Measurements from ENCODE around the gene THTPA.
A peak's percentile ranks its signal among the peaks of the same experiment; 100 is the strongest.
"Not testable (repeated sequence)": the region's sequence is repeated elsewhere in the genome, so short reads cannot be mapped to it uniquely, and the experiment has no call there.

THTPA gene

DNA sequence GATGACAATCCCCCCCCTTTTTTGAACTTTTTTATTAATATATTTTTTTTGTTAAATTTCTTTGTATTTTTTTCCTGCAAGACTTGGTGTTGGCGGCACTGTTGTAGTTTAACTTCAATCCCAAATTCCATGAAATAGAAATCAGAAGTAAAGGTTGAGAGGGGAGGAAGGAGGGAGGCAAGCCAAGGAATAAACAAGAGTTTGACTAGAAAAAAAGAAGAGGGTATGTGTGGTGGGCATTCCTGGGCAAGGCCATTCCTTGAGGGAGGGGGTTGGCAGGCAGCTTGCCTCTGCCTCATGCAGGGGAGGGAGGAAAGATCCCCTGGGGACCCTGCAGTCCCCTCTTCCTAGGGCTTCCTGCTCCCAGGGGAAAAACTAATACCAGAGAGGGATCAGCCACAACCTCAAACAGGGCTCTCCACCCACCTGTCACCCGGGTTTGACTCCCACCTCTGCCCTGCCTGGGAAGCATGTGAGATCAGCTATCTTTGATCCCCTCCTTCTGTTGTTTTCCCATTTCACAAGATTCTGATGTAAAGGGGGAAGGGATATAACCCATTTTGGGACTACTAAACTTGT, 12.0 kb downstream of the THTPA start:
- DNase-seq = no peak

DNA sequence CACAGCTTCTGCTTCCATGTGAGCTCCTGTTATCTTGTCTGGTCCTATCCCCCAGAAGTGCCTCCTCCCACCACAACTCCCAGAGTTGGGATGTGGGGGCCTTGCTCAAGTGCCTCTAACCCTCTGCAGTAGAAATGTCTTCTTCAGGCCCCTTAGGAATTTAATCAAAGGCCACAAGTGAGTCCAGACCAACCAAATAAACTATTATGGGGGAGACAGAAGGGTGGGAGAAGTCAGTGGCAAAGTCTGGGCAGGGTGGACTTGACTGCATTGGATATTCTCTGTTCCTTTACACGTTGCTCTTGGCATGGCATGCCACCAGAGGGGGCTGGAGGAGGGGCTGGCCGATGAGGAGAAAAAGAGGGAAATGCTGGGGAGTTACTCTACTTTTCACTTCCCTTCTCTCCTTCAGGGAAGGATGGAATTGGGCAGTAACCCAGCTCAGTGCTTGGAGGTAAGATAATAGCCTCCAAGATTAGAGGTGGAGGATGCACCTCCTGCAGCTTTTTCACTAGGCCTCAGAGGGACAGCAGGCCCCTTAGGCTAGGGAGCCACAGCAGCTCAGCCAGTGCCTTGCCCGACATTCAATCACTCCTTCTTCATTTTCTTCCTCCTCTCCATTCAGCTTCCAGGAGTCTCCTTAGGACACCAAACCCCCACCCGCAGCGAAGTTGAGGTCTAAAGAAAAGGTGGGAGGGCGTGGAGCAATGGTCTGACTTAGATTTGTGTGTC, 12.7 kb downstream of the THTPA start:
- DNase-seq = peak; percentile 73 to 74

DNA sequence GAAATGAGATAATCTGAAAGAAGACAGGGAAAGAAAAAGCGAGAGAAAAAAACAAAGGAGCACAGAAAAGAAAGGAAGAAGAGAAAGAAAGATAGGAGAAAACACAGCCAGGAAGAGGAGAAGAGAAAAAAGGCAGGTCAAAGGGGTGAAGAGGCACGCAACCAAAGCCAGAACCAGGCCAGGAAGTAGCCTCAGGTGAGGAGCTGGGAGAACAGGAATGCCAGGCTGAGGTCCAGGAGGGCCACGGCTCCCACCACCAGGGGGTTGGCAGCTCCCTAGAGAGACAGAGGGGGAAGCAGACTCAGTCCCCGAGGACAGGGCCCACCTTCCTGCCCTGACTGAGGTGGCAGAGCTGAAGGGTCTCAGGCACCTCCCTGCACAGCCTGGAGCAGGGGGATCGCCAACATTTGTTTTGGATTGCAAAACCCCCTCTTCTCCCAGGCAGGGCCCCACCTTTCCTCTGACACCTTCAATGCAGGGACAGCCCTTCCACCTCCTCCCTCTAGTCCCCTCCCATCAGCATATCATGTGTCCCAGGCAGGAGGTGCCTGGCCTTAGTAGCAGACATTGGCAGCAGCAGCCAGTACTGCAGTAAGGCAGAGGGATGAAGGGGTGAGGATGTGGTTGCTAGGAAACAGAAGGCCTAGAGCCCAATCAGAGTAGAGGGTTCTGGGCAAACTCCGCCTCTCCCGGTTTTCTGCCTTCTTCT, 13.5 kb downstream of the THTPA start:
- peak in 1 of 2 experiments; percentile 11 for DNase-seq

DNA sequence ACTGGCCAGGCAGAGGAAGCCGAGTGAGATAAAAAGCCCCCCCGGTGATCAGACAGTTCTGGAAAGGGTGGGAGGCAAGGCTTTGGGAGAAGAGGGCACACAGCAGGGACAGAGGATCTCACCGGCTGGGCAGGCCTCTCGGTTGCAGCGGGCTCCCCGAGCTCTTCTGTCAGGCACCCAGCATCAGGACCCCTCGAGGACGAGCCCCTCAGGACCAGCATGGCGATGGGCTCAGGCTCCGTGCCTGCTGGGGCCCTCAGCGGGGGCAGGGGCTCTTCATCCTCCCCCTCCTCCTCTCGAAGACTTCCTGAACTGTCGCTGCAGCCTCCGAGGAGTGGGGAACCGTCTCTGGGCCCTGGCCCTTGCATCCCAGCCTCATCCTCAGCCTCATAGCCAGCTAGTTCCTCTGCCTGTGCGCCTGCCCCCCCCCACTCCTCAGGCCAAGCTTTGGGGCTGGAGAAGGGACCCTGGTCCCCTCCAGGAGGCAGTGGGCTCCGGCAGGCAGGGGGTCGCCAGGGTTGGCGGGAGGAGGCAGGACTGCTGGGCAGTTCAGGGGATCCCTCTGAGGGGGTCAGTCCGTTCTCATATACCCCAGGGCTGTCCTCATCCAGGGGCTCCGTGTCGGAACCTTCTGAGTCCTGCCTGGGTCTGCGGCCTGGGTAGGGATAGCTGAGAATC, 14.9 kb downstream of the THTPA start:
- DNase-seq = no peak

DNA sequence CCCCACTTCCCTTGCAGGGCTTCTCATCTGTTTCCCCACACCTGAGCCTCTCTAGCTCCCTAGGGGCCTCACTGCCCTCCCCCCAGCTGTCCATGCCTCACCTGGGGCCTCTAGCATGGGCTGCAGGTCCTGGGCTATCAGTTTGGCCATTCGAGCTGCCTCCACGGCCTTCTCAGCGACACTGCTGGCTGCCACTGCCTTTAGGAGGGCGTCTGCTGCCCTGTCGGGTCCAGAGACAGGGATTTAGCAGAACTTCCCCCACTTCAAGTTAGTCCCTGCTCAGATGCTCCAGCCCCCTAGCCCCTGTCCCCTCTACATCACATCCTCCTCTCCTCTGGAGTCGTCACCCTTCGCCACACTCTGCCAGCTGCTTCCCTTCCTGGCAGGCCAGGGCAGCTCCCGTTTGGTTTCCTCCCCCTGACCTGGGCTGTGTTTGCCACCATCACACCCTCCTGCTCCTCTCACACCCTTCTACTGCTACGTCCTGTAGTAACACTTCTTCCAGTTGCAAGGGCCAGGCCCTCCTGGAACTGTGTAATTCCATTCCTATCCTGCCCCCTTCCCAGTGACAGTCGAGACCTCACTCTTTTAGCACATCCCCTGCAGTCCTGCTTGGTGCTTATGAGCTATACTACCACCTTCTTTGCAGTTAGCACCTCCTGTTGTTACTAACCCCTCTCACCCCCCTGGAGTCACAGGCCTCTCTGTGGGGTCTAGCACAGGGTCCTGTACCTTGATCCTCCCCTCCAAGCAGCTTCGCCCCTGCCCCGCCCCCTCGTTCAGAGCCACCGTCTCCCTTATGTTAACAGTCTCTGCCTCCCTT, 15.8 kb downstream of the THTPA start:
- peak in 1 of 2 experiments; percentile 19 for DNase-seq

DNA sequence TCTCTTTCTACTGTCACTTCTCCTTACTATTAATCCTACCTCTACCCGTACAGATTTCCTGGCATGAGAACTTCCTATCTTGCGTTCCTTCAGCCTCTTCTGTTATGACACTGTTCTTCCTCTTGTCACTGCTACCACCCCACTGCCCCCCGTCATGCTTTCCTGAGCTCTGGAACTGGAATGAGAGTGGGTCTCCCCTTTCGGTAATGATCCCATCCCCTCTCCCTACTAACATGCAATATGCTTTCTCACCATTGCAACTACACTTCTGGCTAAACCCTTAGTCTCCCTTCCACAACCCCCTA, 16.4 kb downstream of the THTPA start:
- DNase-seq = peak in 1 of 2 experiments; percentile 5

DNA sequence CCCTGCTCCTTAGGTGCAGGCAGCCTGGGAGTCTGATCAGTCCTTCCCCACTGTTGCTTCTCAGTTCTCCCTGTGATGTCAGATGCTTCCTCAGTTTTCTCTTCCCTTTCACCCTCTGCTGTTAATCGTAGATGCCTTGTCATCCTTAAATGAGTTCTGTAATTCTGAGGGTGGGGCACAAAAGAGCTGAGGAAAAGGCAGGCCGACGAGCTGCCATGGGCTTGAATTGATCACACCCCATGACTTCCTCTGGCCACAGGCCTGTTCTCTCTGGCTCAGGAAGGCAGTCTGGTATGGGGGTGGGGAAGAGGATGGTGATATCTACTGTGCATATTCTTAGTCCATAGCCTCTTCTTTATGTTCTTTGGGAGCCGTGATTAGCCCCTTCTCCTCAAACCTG, 16.8 kb downstream of the THTPA start:
- peak in 1 of 2 experiments; percentile 15 for DNase-seq

DNA sequence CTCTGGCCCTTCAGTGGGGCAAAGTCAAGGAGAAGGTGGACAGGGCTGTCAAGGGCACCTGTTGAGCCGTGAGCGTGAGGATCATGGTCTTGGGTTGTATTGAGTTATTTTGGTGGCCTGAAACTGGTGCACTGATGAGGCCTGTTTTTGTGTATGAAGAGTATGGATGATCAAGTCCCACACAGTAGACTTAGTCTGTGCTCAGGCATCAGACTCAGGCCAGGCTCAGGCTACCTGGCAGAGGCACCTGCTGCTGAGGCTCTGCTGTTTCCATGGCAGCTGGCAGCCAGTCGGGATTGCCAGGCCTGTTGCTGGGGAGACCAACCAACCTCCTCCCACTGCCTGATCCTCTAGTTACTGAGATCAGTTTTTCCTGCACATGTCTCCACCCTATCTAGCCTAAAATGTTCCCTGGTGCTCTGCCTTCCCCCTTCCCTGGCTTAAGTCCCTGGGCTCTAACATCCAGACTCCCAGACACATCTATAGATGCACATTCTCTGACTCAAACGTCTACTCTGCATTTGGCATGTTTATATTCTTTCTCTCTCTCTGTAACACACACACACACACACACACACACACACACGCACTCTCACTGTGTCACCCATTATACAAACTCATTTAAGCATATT, 17.4 kb downstream of the THTPA start:
- no peak for DNase-seq

DNA sequence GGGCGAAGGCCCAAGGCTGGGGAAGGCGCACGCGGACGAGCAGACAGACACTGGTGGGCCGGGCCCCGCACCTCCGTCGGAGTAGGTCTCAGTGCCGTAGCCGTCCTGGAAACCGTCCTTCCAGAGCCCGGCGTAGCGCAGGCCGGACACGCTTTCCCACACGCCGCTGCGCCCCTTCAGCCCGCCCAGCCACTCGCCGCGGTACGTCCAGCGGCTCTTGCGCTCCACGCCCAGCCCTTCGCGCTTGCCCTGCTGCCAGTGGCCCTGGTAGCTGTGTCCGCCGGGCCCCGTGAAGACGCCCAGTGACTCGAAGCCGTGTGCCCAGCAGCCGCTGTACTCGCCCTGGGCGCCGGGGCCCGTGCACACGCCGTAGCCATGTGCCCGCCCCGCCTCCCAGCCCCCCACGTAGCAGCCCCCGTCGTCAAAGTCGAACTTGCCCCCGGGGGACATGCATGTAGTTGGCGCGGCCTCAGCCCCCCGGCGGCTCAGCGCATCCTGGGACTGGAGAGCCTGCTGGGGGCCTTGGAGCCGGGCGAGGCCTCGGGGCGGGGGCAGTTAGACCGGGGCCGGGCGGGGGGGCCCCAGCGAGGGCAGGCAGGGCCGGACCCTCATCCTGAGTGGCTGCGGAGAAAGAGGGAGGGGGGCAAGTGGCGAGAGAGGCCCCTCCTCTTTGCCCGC, 21.1 kb downstream of the THTPA start:
- no peak for DNase-seq

DNA sequence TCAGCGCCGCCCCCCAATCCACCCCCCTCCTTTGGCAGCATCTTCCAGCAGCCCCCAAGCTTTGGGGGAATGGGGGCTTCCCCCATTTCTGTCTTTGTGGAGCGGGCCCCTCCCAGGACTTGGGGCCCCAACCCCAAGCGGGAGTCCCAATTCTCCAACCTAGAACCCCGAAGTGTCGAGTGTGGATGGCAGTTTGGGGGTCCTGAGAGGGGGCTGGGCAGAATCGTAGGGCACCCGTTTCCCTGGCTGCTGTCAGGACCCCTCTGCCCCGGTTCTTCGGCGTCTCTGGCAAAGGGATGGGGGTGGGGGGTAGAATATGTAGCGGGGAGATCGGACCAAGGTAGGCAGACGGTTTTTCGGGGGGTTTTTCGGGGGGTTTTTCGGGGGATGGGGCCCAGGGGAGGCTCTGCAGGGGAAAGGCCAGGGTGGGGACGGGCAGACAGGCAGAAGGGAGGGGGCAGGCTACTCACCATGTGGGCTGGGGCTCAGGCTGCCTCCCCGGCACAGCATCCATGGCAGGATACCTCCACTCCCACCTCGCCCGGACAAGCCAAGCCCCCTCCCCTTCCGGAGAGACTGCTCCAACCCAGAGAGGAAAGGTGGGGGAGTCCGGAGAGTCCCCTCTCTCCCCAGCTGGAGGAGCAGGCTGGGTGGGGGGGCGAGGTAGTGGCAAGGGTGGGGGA, 21.8 kb downstream of the THTPA start:
- no peak for DNase-seq

DNA sequence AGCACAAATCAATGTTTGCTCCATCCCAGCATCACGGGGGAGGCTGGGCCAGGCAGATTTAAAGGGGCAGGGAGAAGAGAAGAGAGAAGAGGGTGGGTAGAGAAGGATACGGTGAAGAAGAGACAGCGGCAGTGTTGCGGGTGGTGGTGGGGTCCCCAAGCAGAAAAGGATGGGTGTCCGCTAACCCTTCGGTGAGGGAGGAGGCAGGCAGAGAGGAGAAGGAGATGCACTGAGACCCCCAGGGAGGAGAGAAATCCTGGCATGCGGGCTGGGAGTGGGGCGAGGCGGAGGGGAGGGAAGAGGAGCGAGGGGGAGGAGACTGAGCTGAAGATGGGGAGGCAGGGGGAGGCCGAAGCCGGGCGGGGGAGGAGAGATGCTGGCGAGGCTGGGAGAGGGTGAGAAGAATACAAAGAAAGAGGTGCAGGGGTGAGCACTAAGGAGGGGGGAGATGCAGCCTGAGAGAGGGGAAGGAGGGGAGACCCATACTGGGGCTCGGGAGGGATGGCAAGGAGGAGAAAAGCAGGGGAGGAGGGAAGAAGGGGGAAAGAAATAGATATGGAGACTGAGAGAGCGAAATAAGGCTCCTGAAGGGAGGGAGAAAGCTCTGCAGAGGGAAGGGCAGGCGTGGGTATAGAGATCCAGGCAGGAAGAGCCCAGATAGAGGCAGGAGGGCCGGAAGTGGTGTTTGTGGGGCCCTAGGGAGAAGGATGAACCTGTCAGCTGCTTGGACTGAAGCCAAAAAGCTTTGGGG, 22.7 kb downstream of the THTPA start, which contains the start of gene JPH4:
Gene JPH4, minus strand, starts transcription at position 231 of the 751 bp plus-strand sequence. CDS start 1,337 bp downstream, outside the sequence.
- DNase-seq = no peak

DNA sequence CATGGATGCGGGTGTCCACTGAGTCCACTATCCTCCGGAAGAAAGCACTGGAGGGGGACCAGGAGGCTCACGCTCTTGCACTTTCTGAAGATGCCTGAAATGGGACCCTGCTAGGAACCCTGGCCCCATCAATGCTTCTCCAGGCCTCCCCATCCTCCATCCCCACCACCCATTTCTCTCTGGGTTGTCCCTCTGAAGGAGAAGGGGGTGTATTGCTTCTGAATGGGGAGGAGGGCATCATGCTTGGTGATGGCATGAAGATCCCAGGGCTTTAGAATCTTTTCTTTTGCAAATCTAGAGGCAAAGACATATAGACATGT, 23.2 kb downstream of the THTPA start:
- no peak for DNase-seq

DNA sequence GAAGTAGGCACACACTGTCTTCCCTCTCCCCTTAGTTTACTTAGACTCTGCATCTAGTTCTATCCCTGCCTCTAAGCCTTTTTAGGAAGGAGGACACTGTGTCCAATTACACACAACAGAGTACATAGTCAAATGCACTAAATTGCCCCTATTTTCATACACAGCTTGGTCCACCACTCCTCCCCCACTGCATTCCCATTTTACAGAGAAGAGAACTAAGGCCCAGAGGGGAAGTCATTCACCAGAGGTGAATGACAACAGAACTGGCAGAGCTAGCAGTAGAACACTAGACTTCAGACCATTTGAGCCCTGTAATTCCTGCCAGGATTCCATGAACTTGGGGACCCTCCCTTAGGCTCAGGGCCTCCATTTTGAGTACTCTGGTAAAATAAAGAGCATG, 23.7 kb downstream of the THTPA start:
- no peak for DNase-seq

DNA sequence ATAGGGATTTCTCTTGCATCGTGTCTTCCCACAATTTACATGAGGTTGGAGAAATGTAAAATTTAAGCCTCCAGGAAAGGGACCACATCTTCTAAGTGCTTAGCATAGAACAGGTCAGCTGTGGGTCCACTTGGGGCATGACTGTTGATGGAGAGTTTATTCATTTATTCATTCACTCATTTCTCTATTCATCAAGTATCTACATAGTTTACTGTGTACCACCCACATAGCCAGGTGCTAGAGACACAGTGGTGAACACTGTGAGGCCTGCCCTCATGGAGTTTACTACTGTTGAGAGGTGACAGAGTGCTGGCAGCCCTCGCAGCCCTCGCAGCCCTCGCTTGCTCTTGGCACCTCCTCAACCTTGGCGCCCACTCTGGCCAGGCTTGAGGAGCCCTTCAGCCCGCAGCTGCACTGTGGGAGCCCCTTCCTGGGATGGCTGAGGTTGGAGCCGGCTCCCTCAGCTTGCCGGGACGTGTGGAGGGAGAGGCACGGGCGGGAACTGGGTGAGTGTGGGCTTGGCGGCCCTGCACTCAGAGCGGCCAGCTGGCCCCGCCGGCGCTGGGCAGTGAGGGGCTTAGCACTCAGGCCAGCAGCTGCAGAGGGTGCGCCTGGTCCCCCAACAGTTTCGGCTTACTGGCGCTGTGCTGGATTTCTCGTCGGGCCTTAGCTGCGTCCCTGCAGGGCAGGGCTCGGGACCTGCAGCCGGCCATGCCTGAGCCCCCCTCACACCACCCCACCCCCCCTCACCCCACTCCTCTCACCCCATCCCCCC, 24.3 kb downstream of the THTPA start:
- no peak for DNase-seq

DNA sequence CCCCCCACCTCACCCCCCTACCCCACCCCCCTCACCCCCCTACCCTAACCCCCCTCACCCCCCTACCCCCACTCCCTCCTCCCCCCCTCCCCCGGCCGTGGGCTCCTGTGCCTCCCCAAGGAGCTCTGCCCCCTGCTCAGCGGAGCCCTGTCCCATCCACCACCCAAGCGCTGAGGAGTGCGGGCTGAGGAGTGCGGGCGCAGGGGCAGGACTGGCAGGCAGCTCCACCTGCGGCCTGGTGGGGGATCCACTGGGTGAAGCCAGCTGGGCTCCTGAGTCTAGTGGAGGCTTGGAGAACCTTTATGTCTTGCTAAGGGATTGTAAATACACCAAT, 24.8 kb downstream of the THTPA start:
- DNase-seq = no peak

DNA sequence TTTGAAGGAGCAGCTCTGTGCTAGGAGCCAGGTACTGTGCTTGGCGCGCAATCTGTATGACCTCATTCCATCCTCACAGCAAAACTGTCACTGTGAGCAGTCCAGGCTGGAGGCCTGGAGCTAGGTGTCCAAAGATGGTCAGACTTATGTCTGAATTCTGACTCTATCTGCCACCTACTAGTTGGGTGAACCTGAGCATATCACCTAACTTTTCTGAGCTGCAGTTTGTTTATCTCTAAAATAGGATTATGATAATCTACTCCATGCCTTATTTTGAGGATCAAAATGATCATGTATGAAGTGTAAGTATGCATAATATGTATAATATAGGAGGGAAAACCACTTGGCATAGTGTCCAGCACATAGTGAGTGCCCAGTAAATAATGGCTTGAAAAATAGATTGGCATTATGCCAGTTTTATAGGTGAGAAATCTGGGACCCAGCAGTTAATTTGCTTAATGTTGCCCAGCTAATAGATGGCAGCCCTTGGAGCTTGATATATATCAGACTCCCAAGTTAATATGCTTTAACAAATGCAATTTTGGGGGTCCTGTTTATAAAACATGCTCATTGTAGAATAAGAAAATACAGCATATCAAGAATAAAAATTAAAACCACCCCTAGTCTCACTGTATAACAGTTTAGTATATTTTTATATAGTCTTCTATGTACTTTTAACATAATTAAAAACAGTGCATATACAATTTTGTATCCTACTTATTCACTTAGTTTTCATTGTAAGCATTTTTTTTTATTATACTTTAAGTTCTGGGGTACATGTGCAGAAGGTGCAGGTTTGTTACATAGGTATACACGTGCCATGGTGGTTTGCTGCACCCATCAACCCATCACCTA, 27.1 kb downstream of the THTPA start:
- no peak for DNase-seq

DNA sequence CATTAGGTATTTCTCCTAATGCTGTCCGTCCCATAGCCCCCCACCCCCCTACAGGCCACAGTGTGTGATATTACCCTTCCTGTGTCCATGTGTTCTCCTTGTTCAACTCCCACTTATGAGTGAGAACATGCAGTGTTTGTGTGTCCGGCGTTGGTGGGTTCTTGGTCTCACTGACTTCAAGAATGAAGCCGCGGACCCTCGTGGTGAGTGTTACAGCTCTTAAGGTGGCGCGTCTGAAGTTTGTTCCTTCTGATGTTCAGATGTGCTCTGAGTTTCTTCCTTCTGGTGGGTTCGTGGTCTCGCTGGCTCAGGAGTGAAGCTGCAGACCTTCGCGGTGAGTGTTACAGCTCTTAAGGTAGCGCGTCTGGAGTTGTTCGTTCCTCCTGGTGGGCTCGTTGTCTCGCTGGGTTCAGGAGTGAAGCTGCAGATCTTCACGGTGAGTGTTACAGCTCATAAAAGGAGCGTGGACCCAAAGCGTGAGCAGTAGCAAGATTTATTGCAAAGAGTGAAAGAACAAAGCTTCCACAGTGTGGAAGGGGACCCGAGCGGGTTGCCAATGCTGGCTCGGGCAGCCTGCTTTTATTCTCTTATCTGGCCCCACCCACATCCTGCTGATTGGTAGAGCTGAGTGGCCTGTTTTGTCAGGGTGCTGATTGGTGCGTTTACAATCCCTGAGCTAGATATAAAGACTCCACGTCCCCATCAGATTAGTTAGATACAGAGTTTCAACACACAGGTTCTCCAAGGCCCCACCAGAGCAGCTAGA, 27.9 kb downstream of the THTPA start:
- DNase-seq = not testable (repeated sequence)

Data from Kasumi-1 (cell line).